GM12891 (cell line): Measurements from ENCODE around the gene SIM2.

ENCODE experiments used
- PAX5 ChIP-seq: IDR thresholded peaks from 2 replicates; pipeline ENCODE4 v1.6.1; 2011; ENCODE audit warnings: low read length, moderate library complexity, mild to moderate bottlenecking; ENCODE audit not compliant: insufficient read depth, severe bottlenecking
- POLR2A ChIP-seq: IDR thresholded peaks from 2 replicates; pipeline ENCODE4 v1.6.1; 2011; ENCODE audit warnings: low read depth, low read length, control low read depth
- POLR2AphosphoS5 ChIP-seq: IDR thresholded peaks from 2 replicates; pipeline ENCODE4 v1.6.1; 2011; ENCODE audit warnings: low read depth, low read length, control low read depth
- POU2F2 ChIP-seq: IDR thresholded peaks from 2 replicates; pipeline ENCODE4 v1.6.1; 2011; ENCODE audit warnings: low read depth, mild to moderate bottlenecking, control low read depth, low read length, moderate library complexity
- SPI1 ChIP-seq: IDR thresholded peaks from 2 replicates; pipeline ENCODE4 v1.6.1; 2011; ENCODE audit warnings: low read depth, low read length, control low read depth
- TAF1 ChIP-seq: IDR thresholded peaks from 2 replicates; pipeline ENCODE4 v1.6.1; 2011; ENCODE audit warnings: low read depth, low read length, control low read depth

DNA sequence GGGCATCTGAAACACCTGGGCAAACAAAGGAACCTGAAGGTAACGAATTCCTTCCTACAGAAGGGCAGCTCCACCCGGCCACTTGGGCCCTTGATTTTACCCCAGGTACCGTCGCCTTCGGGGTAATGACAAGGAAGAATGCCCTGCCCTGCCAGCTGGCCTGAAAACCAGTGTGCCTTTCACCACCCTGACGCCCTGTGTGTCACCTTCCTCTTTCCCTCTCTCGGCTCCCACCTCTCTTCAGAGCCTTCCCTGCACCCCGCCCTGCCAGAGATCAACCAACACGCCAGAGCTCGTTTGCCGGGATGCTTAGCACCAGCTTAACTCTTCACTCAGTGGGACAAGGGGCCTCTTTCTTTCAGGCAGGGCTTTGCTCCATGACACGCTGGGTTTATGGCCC is 86.0 kb downstream of the SIM2 start:
- TF ChIP-seq POLR2AphosphoS5: no peak
- no peak for TF ChIP-seq POLR2A
- TF ChIP-seq TAF1: no peak
- no peak for TF ChIP-seq PAX5
- TF ChIP-seq SPI1: no peak
- TF ChIP-seq POU2F2: no peak
